Hypothalamus (tissue), 51 donors: Measurements from ENCODE around the gene LDAH.

ENCODE experiments used
- DNase-seq, 51 donors: peaks; one replicate each; lab custom pipeline; 2025; lab: John Stamatoyannopoulos, UW

LDAH gene

DNA sequence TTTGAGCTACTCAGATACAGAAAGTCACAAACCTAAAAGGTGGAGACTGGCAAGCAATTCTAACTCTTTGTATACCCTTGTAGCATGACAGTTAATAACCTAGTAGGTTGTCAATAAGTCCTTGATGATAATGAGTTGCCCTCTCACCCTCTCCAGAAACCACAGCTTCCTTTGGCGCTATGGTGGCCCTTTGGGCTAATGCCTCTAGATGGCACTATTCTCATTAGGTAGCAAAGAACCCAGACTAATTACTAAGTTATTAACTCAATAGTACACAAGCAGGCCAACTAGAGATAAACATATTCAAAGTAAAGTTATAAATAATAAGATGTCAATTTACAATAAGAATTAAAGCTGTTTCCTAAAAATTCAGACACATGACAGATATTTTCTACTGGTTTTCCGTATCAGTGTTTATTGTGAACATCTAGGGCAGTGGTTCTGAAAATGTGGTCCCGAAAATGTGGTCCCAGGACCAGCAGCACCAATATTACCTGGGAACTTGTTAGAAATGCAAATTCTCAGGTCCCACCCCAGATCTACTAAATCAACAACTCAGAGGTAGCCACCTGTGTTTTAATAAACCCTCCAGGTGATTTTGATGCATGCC is 41.1 kb downstream of the LDAH start:
- DNase-seq = no peak

DNA sequence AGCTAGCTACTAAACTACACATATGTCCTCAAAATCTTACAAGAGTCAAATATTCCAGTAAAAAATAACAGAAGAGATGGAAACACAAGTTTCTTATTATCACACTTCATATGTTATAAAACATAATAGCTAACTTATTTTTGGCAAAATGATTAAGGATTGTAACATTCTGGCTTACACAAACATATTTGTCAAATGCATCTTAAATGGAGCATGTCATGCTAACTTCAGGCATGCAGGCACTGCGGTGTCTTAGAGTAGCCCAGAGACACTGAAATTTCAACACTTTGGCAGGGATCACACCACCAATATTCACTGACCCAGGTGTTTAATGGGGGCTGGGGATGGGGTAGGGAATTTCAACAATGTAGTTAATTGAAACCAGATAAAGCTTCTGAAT is 51.6 kb downstream of the LDAH start:
- DNase-seq = no peak

DNA sequence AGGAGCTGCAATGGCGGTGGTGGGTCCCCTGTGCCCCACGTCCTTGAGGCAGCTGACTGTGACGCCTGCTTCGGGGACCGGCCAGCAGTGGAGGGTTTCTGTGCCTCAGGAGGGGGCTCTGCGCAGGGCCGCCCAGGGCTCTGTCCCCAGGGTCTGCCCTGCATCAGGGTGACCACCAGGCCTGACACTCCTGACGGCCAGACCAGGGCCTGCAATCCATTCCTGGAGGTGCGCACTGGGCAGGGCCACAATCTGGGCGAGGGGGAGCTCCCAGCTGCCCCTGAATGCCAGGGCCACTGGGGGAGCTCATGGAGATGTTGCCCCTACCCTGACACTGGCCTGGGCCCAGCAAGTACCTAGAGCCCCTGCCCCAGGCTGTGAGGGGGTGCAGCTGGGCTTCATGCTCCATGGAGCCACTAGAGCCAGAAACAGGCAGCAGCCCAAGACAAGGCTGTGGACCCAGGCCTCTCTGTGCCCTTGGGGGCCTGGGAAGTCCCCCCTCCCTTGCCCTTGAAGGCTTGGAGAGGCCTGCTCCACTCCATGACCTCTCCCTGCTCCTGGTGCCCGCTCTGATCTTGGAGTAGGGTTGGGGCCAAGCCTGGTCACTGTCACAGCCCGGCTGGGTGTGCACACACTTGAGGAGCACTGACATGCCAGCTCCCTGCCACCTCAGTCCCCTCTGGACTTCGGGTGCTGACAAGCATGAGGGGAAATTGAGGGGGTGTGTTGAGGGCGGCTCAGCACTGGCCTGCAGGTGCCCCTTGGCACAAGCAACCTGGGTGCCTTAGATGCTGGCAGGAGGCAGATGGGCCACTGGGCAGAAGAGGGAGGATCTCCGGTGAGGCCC is 55.9 kb downstream of the LDAH start:
- DNase-seq = no peak

DNA sequence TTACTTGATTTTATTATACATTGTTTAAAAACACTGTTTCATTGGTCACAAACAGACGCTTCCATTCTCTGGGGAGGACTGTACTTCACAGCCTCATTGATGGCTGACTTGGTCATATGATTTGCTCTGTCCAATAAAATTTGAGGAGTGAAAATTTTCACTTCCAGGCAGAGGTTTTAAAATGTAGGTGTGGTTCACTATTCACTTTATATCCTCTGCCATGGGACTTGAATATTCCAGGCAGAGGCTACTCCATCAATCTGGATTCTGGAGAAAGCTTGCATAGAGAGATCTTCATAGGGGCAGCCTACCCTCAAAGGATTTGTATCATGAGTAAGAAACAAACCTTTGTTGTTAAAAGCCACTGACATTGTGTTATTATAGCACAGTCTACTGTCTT is 56.7 kb downstream of the LDAH start:
- no peak for DNase-seq

DNA sequence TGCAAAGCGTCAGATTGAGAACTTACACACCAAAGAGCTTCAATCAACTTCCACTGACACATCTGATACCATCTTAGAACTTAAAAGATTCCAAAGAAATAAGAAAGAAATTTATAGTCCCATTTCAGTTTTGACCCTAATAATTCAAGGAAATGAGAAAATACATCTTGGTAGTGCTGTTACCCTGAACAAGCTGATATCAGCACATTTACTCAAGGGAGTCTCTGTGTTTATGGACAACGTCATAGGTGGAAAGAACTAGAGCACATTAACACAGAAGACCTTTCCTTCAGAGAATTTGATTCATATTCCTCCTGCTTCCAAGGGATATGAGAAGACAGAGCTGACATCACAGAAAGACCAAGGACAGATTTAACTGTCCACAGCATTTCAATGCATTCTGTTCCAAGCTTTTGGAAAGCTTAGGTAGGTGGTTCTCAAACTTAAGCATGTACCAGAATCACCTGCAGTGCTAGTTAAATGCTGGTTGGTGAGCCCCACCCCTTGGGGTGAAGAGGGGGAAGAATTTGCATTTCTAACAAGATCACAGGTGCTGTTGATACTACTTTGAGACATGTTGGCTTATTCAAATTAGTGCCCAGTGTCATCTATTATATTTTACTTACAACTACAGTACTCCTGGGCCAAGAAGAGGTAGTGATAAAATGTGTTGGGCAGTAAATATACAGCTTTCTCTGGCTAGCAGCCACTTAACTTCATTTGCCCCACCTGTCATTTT is 59.8 kb downstream of the LDAH start:
- no peak for DNase-seq

DNA sequence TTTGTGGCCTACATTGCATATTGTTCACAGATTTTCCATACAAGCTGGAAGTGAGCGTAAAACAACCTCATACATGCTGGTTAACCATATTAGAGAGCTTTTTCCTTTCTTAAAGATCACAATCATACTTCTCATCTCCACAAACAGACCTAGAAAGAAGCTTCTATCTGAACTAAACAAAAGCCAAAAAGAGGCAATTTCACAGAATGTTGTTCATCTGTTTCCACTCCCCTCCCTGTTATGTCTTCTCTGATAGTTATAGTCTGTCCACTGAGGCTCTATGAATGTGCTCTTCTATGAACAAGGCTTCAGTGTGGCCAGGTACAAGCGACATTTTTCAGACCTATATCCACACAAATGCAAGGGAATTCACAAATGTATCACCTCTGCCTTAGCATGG is 63.4 kb downstream of the LDAH start:
- DNase-seq = no peak

DNA sequence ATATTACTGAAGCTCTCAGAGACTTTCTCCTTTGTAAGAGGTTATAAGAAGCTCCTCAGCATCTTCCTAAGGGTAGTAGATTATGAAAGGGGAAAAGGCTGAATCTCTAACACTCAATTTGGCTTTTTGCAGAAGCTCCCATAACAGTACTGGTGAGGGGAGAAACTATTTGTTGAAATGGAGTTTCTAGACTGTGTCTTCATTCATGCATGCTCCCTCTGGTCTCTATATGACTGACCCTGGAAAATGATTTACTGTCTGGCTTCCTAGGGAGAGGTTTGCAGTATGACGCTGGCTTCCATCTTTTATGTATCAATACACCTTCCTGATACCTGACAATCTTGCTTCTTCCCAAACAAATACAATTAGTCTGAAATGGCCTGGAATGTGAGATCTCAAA is 63.9 kb downstream of the LDAH start:
- no peak for DNase-seq

DNA sequence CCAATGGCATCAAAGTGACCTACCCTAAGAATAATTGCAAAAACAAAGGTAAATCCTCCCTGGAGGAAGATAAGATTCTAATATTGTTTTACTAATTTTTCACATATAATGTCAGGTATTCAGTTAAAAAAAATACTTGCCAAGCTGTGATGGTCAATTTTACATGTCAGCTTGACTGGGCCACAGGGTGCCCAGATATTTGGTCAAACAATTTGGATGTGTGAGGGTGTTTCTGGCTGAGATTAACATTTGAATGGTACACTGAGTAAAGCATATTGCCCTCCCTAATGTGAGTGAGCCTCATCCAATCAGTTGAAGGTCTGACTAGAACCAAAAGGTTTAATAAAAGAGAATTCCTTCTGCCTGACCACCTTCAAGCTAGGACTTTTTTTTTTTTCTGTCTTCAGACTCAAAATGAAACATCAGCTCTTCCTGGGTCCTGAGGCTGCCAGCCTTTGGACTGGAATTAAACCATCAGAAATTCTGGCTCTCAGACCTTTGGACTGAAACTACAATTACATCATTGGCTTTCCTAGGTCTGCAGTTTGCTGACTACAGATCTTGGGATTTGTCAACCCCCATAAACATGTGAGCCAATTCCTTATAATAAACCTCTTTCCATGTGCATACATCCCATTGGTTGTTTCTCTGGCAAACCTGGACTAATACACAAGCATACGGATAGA is 65.4 kb downstream of the LDAH start:
- DNase-seq = no peak

DNA sequence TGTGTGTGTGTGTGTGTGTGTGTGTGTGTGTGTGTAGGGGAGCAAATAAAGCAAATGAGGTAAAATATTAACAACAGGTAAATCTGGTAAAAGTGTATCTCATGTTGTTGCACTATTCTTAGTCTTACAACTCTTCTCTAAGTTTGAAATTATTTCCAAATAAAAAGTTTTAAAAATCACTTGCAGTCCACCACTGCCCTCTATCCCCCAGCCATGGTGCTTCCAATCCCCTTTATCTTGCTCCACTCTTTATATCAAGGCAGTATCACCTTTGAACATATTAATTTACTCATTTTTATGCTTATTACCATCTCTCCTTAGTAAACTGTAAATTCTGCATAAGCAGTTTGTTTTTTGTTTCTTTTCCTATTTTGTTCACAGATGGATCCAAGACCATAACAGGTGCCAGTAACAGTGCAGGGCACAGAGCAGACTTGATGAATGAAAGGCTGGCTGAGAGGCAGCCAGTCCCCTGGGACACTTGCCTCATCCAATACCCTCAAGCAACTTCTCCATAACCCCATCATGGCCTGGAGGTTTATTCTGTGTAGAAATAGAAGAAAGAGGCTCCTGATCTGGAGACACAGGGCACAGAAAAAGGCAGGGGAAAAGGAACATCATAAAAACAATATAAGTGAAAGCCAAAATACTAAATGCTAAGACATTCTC is 67.6 kb downstream of the LDAH start:
- DNase-seq = no peak

DNA sequence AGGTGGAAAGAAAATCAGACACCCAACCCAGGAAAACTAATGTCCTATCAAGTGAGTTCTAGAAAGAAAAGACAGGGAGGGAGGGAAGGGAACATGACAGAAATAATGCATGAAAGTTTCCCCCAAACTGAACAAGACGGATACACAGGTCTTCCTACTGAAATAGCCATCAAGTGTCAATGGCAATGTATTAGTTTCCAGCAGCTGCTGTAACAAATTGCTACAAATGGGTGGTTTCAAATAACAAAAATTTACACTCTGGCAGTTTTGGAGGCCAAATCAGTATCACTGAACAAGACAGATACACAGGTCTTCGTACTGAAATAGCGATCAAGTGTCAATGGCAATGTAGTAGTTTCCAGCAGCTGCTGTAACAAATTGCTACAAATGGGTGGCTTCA is 70.6 kb downstream of the LDAH start:
- DNase-seq = no peak

DNA sequence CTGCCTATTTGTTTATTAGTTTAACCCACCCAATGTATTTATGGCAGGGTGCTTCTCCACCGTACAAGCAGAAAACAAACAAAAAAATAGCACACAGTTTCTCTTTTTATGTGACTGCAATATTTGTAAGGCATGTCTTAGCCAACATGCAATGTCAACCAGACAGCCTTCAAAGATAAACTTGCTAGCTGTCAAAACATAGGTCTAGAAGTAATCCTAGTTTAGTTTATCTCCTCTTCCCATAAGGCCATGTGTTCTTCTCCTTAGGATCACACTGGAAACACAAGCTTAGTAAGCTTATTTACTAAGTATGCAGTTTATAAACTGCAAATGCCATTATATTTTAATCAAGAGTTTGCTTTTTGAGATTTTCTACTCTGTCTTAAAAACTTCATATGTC is 75.6 kb downstream of the LDAH start:
- DNase-seq = no peak

DNA sequence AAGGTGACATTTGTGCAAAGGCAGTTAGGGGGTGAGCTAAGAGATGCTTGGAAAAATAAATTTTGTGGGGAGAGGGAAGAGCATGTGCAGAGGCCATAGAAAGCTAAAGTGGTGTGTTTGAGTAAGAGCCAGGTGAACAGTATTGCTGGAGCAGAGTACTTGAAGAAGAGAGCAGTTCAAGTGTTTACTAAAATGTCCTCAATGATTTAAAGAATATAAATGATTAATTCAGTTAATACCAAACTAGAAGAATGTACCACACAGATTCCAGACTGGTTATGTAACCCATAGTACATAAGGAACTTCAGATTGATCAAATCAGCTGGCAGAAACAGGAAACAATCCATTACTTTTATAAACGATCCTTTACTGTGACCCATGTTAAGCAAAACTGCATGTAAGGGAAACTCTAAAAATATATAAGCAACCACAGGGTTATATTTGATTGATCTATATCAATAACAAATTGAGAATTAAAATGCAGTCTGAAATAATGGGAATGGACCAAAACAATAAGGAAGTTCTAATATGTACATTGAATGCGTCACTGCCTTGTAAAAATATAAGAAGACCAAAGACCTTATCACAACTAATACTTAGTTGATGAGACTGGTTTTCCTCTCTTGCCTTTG is 76.9 kb downstream of the LDAH start:
- no peak for DNase-seq

DNA sequence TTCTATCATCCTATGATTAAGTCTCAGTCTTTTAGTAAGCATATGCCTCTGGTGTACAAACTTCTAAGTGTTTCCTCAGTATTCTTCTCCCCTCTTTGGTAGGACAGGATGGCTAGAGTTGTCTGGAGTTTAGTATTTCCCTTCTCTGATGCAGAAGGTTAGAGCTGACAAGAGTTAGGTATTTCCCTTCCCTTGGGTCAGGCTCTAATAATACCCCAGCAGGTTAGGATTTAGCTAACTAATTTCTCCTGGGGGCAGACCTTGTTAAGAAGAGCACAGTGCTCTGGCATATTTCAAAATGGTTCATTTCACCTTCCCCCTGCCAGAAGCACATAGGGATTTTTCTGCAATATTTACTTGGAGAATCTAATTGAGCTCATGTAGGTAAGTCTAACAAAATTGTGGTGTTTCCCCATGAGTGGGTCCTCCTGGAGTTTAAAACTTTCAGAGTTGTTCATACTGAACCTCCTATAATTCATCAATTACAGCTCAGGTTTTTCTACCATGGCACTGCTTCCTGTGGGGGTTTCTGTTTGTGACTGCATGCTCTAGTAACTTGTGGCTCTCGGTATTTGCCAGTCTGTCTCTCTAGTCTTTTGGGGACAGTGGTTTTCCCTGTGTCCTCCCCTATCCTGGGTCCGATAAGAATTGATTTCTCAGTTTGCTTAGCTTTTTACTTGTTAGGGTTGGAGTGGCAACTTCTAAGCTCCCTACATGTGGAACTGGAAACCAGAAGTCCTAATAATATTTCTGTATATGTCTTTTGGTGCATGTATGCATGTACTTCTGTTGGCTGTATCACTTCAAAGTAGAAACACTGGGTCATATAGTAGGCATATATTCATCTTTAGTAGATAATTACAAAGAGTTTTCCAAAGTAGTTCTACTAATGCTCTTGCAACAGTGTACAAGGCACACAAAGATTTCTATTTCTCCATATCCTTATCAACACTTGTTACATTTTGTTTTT is 78.2 kb downstream of the LDAH start:
- DNase-seq = no peak

DNA sequence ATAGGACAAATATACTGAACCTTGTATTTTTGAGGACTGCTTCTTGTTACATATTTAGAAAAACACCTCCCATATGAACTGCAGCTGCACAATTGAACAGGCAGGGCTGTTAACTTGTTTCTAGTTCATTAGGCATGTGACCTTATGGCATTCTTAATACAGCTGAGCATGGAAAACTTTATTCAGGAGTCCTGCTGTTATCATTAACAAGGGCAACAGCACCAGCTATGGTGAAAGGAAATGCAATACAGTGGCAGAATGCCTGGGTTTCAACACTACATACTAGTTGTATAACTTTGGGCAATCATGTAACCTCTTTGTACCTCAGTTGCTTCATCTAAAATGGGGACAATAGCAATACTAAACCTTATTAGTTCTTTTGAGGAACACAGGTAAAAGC is 84.1 kb downstream of the LDAH start:
- no peak for DNase-seq

DNA sequence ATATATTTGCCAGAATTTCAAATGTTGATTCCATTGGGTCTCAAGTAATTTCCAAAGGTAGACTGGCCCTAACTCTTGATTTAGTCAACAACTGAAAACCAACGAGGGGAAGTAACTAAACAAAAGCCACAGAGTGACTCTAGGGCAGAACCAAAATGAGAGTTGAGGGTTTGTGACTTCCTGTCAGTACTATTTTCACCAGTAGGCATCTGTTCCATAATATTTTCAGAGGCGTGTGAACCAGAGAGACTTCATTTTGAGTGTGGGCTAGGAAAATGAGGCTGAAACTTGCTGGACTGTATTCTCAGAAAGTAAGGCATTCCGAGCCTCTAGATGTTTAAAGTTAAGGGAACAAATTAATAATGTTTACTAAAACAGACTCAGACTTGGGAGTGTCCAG is 85.4 kb downstream of the LDAH start:
- DNase-seq = no peak

DNA sequence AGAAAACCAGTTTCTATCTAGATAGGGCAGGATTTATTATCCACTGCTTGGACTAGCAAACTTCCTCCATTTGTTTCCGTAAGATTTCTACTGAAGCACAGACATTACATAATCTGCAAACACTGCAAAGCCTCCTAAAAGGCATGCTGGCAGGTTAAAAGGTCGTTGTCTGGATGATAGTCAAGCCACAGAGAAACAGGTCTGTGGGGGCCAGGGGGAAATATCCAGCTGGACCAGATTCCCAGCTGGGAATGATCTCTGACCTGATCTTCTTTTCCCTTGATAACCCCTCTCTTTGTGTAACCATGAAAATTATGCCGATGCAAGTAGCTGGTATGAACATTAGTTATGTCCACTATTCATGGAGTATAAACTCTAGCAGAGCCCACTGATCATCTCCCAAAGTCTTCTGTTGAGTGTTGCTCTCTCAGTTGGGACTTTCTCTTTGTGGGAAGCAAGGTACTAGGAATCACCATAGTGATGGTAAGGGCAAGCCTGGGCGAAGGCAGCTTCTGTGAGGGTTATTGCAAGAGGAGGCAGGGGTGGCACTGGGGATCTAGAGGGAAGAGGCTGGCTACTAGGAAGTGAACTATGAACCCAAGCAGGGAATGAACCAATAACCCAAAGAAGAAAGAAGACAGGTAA is 94.7 kb downstream of the LDAH start:
- DNase-seq = no peak

DNA sequence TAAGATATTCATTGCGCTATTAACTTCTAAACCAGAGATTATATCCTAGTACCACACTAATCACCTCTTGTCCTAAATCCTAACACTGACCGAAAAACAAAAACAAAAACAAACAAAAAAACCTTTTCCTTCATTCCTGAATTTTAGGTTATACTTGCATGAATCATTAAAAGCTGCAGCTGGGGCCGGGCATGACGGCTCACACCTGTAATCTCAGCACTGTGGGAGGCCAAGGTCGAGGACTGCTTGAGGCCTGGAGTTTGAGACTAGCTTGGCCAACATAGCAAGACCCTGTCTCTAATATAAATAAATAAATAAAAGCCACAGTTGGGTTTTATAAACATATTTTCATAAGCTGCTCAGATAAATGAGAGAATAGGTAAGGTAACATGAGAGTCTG is 96.0 kb downstream of the LDAH start:
- DNase-seq = no peak

DNA sequence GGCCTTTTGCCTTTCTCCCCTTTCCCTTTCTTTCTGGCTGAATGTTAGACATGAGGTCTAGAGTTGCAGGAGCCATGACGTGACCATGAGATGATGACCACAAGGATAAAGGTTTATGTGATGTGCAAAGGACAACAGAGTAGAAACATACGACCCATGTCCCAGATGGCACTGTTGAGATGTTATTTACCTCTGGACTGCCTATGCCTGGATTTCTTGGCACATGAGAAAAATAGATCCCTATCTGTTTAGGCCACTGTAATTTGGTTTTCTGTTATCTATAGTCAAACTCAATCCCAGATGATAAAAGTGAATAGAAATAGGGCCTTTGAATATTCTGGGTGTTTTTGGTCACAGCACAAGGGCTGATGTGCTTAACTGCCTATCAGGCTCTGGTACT is 97.1 kb downstream of the LDAH start:
- no peak for DNase-seq
